ENCODE measurements around the gene YIF1A. TPM values are rescaled to one million over a fixed set of nuclear protein-coding genes. Genes with fewer than 3 reads are reported as not detected.

The YIF1A gene
- total and polyA plus RNA-seq, 8 donors: 39.7 to 112 (median 56.6) TPM

GRCh38 chr11:66332371-66333219, 43.7 kb upstream of the YIF1A start:
- DNase-seq (peak in 2 of 6 donors; percentile 20 to 70), ATAC-seq (no peak), FAIRE-seq (no peak)
- H3K4me1 ChIP-seq: peaks cover 4 to 12% (median 10%) of the 10 kb centered on the region in 3 donors
- H3K9me3 ChIP-seq: no peaks in the 10 kb centered on the region
- no peaks in the 10 kb centered on the region for H3K27me3 ChIP-seq
- no peak overlapping the region for H3K4me3 ChIP-seq
- no peak for TF ChIP-seq CTCF (IDR thresholded peaks at IDR 0.05)
- H3K27ac ChIP-seq: no peak overlapping the region
- WGBS, 2 donors: 78 to 82% methylated on average over 18 of the region's 18 CpGs
- no peaks in the 10 kb centered on the region for H3K36me3 ChIP-seq
- intact Hi-C loops (cut with DNase I): no loop called here

- Histone ChIP-seq H3K9me3 (no peaks in the 10 kb centered on the region), H3K27me3 (no peaks in the 10 kb centered on the region), H3K4me1 (peaks cover 4 to 8% (median 5%) of the 10 kb centered on the region in 3 donors), H3K27ac (no peak overlapping the region), H3K4me3 (no peak overlapping the region), H3K36me3 (no peaks in the 10 kb centered on the region)
- intact Hi-C loops (cut with DNase I): no loop called here
- FAIRE-seq (no peak), ATAC-seq (no peak), DNase-seq (peak in 2 of 6 donors; percentile 44 to 47)
- no peak for TF ChIP-seq CTCF (IDR thresholded peaks at IDR 0.05)
- WGBS, 2 donors: 85 to 94% methylated on average over 12 of the region's 12 CpGs
Observed at GRCh38 chr11:66331542-66332370, 42.8 kb upstream of the YIF1A start.

GRCh38 chr11:66330931-66331330, 42.0 kb upstream of the YIF1A start:
- FAIRE-seq (no peak), DNase-seq (peak in 1 of 6 donors; percentile 40), ATAC-seq (no peak)
- Histone ChIP-seq H3K27ac (no peak overlapping the region), H3K4me1 (peaks cover 0 to 4% (median 3%) of the 10 kb centered on the region in 3 donors), H3K36me3 (no peaks in the 10 kb centered on the region), H3K4me3 (no peak overlapping the region), H3K27me3 (no peaks in the 10 kb centered on the region), H3K9me3 (no peaks in the 10 kb centered on the region)
- 56 to 80% methylated on average over 7 to 10 of the region's 10 CpGs for WGBS, 2 donors
- intact Hi-C loops (cut with DNase I): no loop called here
- no peak for TF ChIP-seq CTCF (IDR thresholded peaks at IDR 0.05)

- TF ChIP-seq CTCF (IDR thresholded peaks at IDR 0.05): no peak
- ATAC-seq (no peak), DNase-seq (peak in 1 of 6 donors; percentile 1), FAIRE-seq (no peak)
- no peak overlapping the region for H3K27ac ChIP-seq
- intact Hi-C loops (cut with DNase I): no loop called here
- no peaks in the 10 kb centered on the region for H3K27me3 ChIP-seq
- no peaks in the 10 kb centered on the region for H3K4me1 ChIP-seq
- no peak overlapping the region for H3K4me3 ChIP-seq
- no peaks in the 10 kb centered on the region for H3K9me3 ChIP-seq
- H3K36me3 ChIP-seq: no peaks in the 10 kb centered on the region
- 75 to 85% methylated on average over 3 of the region's 3 CpGs for WGBS, 2 donors
Observed at GRCh38 chr11:66329165-66329673, 40.3 kb upstream of the YIF1A start.

Measured in pancreas (tissue), 10 donors.